ENCODE data around the gene TOX2.

GRCh38 chr20:43916881-43917371, 2.3 kb downstream of the TOX2 start:
- TF ChIP-seq CTCF (IDR thresholded peaks at IDR 0.05) (no peak), POLR2A (IDR thresholded peaks at IDR 0.05) (no peak)
